Liver (tissue), 9 donors: ENCODE measurements around the gene ATP13A1. TPM values are rescaled to one million over a fixed set of nuclear protein-coding genes. Genes with fewer than 3 reads are reported as not detected.

Source experiments
- DNase-seq: peaks from one replicate; pipeline ENCODE4 v3.0.0-alpha.2; 2017; ENCODE audit warnings: low spot score
- H3K27ac ChIP-seq, 2 donors: one replicate each; pipeline ENCODE4 v1.7.0; 2013; ENCODE audit warnings: inconsistent platforms in 2 of 2, low read length in 2 of 2, control low read depth in 1 of 2, low read depth in 1 of 2, mild to moderate bottlenecking in 1 of 2
- H3K27me3 ChIP-seq, 4 donors: one replicate each; pipeline versions ENCODE4 v1.6.1 to v1.7.0; 2013; ENCODE audit warnings: low read length in 3 of 4, inconsistent platforms in 1 of 4, mild to moderate bottlenecking in 1 of 4, moderate library complexity in 1 of 4; ENCODE audit not compliant: control insufficient read depth in 4 of 4, insufficient read depth in 4 of 4
- H3K36me3 ChIP-seq, 4 donors: one replicate each; pipeline versions ENCODE4 v1.6.1 to v1.7.0; 2013; ENCODE audit warnings: low read length in 3 of 4, mild to moderate bottlenecking in 3 of 4, low read depth in 1 of 4, moderate library complexity in 1 of 4; ENCODE audit not compliant: control insufficient read depth in 4 of 4, insufficient read depth in 3 of 4
- H3K4me1 ChIP-seq, 4 donors: one replicate each; pipeline versions ENCODE4 v1.6.1 to v1.7.0; 2013; ENCODE audit warnings: low read length in 3 of 4, mild to moderate bottlenecking in 3 of 4, moderate library complexity in 1 of 4; ENCODE audit not compliant: control insufficient read depth in 4 of 4, insufficient read depth in 4 of 4
- H3K4me3 ChIP-seq, 3 donors: one replicate each; pipeline versions ENCODE4 v1.6.1 to v1.7.0; 2013; ENCODE audit warnings: low read length in 3 of 3, control low read depth in 1 of 3, low read depth in 1 of 3, mild to moderate bottlenecking in 1 of 3
- H3K9ac ChIP-seq, 2 donors: one replicate each; pipeline ENCODE4 v1.7.0; 2013; ENCODE audit warnings: low read length in 2 of 2, mild to moderate bottlenecking in 2 of 2, moderate library complexity in 2 of 2, control low read depth in 1 of 2, low read depth in 1 of 2
- H3K9me3 ChIP-seq, 4 donors: one replicate each; pipeline versions ENCODE4 v1.6.1 to v1.7.0; 2013; ENCODE audit warnings: low read length in 3 of 4; ENCODE audit not compliant: control insufficient read depth in 4 of 4
- EGR1 ChIP-seq, 2 donors: IDR thresholded peaks; 2 replicates each; pipeline ENCODE4 v1.6.1; 2016 to 2018; ENCODE audit warnings: antibody characterized with exemption in 2 of 2, low read depth in 2 of 2
- FOXA1 ChIP-seq: IDR thresholded peaks from 2 replicates; pipeline ENCODE4 v1.6.1; 2016; ENCODE audit warnings: antibody characterized with exemption
- FOXA2 ChIP-seq: IDR thresholded peaks from 2 replicates; pipeline ENCODE4 v1.6.1; 2016; ENCODE audit warnings: antibody characterized with exemption
- GABPA ChIP-seq, 2 donors: IDR thresholded peaks in 1 of 2; conservative IDR thresholded peaks in 1 of 2; 2 replicates each; pipeline ENCODE4 v1.6.1; 2016; ENCODE audit warnings: antibody characterized with exemption in 2 of 2, mild to moderate bottlenecking in 1 of 2, moderate library complexity in 1 of 2
- HNF4A ChIP-seq, 2 donors: conservative IDR thresholded peaks; 2 replicates each; pipeline ENCODE4 v1.6.1; 2016; ENCODE audit warnings: antibody characterized with exemption in 2 of 2, mild to moderate bottlenecking in 2 of 2
- HNF4G ChIP-seq: IDR thresholded peaks from 2 replicates; pipeline ENCODE4 v1.6.1; 2016; ENCODE audit warnings: antibody characterized with exemption
- JUND ChIP-seq, 2 donors: IDR thresholded peaks; 2 replicates each; pipeline ENCODE4 v1.6.1; 2016; ENCODE audit warnings: antibody characterized with exemption in 2 of 2
- NR2F2 ChIP-seq: IDR thresholded peaks from 2 replicates; pipeline ENCODE4 v1.6.1; 2016; ENCODE audit warnings: antibody characterized with exemption
- RAD21 ChIP-seq, 2 donors: IDR thresholded peaks; 2 replicates each; pipeline ENCODE4 v1.6.1; 2016; ENCODE audit warnings: antibody characterized with exemption in 2 of 2, mild to moderate bottlenecking in 2 of 2
- RXRA ChIP-seq, 2 donors: IDR thresholded peaks; 2 replicates each; pipeline ENCODE4 v1.6.1; 2017 to 2018; ENCODE audit warnings: antibody characterized with exemption in 2 of 2, mild to moderate bottlenecking in 1 of 2
- SP1 ChIP-seq: IDR thresholded peaks from 2 replicates; pipeline ENCODE4 v1.6.1; 2018; ENCODE audit warnings: antibody characterized with exemption, mild to moderate bottlenecking
- TAF1 ChIP-seq: conservative IDR thresholded peaks from 2 replicates; pipeline ENCODE4 v1.6.1; 2016; ENCODE audit warnings: antibody characterized with exemption, mild to moderate bottlenecking
- YY1 ChIP-seq: IDR thresholded peaks from 2 replicates; pipeline ENCODE4 v1.6.1; 2016; ENCODE audit warnings: antibody characterized with exemption, mild to moderate bottlenecking
- WGBS: extraction: QIAGEN DNeasy Blood & Tissue Kit; methylation state at CpG from one replicate; pipeline ENCODE4 v1.1.7; 2013; 5-methylcytosine and 5-hydroxymethylcytosine counted together
- polyA plus RNA-seq, 2 donors: library from polyadenylated mRNA; stranded (reverse) in 1 of 2; unstranded in 1 of 2; fragments of 200-250 nt in 1 of 2; fragments of >200 nt in 1 of 2; fragmentation: Nextera tagmentation in 1 of 2; extraction: Ambion mirVana in 1 of 2; gene quantifications; one replicate each; pipeline versions ENCODE4 v1.2.1 to v1.2.3, GENCODE V29; 2013 to 2015
- total RNA-seq, 2 donors: library from RNA; depleted of rRNA; stranded (reverse); fragments of >200 nt; gene quantifications; one replicate each; pipeline ENCODE4 v1.2.3, GENCODE V29; 2014
- TF ChIP-seq, protein P1 (sequence below): IDR thresholded peaks from 2 replicates; pipeline ENCODE4 v1.6.1; 2016; ENCODE audit warnings: antibody characterized with exemption
- TF ChIP-seq, protein P2 (sequence below): IDR thresholded peaks from 2 replicates; pipeline ENCODE4 v1.6.1; 2016; ENCODE audit warnings: antibody characterized with exemption, mild to moderate bottlenecking
- TF ChIP-seq, protein P3 (sequence below): IDR thresholded peaks from 2 replicates; pipeline ENCODE4 v1.6.1; 2016; ENCODE audit warnings: antibody characterized with exemption
- TF ChIP-seq, protein P4 (sequence below): fragments of 150-350 bp; IDR thresholded peaks from 2 replicates; pipeline ENCODE4 v1.5.1; 2017; ENCODE audit warnings: improper control_type of control experiment, low read depth, low read length; ENCODE audit not compliant: missing input control
- TF ChIP-seq, protein P5 (sequence below): IDR thresholded peaks from 2 replicates; pipeline ENCODE4 v1.6.1; 2016; ENCODE audit warnings: antibody characterized with exemption
- donor health status: healthy.
- donor health status: healthy.
- donor health status: healthy.
- donor health status: healthy.
- donor health status: healthy.

The ATP13A1 gene
- total and polyA plus RNA-seq, 4 donors: 15.1 to 36.5 (median 20.5) TPM

DNA sequence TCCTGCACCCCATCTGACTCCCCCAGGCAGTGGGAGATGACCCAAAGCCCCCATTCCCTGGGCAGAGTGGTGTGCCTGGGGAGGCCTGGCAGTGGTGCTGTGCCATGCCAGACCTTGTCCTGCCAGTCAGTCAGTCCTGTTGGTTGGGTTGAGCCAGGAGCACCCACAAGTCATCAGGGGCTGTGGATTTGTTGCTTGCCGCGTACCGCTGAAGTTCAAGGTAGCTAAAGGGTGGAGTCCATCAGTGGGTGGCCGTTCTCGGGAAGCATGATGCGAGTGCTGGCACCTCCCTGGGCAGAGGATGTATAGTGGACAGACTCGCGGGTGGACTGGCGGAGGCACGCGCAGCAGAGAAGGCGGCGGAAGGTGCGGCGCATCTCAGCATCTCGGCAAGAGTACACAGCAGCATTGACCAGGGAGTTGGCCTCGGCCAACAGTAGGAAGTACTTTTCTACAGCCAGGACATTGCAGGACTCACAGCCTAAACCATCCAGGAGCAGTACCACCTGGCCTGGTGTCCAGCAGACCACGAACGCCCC is 39.4 kb downstream of the ATP13A1 start:
- Histone ChIP-seq H3K4me1 (peaks cover 0 to 8% (median 3%) of the 10 kb centered on the region in 4 donors), H3K9me3 (no peaks in the 10 kb centered on the region), H3K9ac (no peak overlapping the region), H3K36me3 (no peaks in the 10 kb centered on the region), H3K27me3 (peaks cover 0 to 2% (median 0%) of the 10 kb centered on the region in 4 donors), H3K4me3 (no peak overlapping the region), H3K27ac (no peak overlapping the region)
- TF ChIP-seq GABPA (IDR thresholded peaks at IDR 0.05 in 1 of 2, conservative IDR thresholded peaks at IDR 0.05 in 1 of 2) (no peak), YY1 (no peak), JUND (IDR thresholded peaks at IDR 0.05) (no peak), EGR1 (IDR thresholded peaks at IDR 0.05; ENCODE audit: low read depth in 2 of 2) (no peak)
- TF ChIP-seq, protein P1, sequence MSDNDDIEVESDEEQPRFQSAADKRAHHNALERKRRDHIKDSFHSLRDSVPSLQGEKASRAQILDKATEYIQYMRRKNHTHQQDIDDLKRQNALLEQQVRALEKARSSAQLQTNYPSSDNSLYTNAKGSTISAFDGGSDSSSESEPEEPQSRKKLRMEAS: no peak
- TF ChIP-seq, protein P2, sequence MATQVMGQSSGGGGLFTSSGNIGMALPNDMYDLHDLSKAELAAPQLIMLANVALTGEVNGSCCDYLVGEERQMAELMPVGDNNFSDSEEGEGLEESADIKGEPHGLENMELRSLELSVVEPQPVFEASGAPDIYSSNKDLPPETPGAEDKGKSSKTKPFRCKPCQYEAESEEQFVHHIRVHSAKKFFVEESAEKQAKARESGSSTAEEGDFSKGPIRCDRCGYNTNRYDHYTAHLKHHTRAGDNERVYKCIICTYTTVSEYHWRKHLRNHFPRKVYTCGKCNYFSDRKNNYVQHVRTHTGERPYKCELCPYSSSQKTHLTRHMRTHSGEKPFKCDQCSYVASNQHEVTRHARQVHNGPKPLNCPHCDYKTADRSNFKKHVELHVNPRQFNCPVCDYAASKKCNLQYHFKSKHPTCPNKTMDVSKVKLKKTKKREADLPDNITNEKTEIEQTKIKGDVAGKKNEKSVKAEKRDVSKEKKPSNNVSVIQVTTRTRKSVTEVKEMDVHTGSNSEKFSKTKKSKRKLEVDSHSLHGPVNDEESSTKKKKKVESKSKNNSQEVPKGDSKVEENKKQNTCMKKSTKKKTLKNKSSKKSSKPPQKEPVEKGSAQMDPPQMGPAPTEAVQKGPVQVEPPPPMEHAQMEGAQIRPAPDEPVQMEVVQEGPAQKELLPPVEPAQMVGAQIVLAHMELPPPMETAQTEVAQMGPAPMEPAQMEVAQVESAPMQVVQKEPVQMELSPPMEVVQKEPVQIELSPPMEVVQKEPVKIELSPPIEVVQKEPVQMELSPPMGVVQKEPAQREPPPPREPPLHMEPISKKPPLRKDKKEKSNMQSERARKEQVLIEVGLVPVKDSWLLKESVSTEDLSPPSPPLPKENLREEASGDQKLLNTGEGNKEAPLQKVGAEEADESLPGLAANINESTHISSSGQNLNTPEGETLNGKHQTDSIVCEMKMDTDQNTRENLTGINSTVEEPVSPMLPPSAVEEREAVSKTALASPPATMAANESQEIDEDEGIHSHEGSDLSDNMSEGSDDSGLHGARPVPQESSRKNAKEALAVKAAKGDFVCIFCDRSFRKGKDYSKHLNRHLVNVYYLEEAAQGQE: no peak
- no peak for DNase-seq
- WGBS: 96% methylated on average over 19 of the region's 19 CpGs

DNA sequence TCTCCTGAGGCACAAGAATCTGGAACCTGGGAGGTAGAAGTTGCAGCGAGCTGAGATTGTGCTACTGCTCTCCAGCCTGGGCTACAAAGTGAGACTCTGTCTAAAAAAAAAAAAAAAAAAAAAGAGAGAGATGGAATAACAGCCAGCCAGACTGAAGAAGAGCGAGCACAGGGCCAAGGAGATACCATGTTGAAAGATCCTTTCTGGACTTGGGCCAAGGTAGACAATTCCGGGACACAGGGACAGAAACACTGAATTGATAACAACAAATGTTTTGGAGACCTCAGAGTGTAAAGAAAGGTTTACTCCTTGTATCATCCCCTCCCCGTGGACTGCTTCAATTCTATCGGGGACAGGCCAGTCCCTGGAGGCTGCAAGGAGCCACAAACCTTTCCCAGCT is 40.1 kb downstream of the ATP13A1 start:
- Histone ChIP-seq H3K4me3 (no peak overlapping the region), H3K27ac (no peak overlapping the region), H3K9ac (no peak overlapping the region), H3K9me3 (peaks cover 0 to 4% (median 0%) of the 10 kb centered on the region in 4 donors), H3K4me1 (peaks cover 0 to 7% (median 2%) of the 10 kb centered on the region in 4 donors), H3K36me3 (no peaks in the 10 kb centered on the region), H3K27me3 (no peaks in the 10 kb centered on the region)
- 83% methylated on average over 5 of the region's 5 CpGs for WGBS
- DNase-seq: no peak
- TF ChIP-seq FOXA2 (no peak), GABPA (IDR thresholded peaks at IDR 0.05 in 1 of 2, conservative IDR thresholded peaks at IDR 0.05 in 1 of 2) (no peak), RXRA (IDR thresholded peaks at IDR 0.05) (no peak), RAD21 (IDR thresholded peaks at IDR 0.05) (no peak), YY1 (no peak), SP1 (no peak), HNF4A (conservative IDR thresholded peaks at IDR 0.05) (no peak), EGR1 (IDR thresholded peaks at IDR 0.05; ENCODE audit: low read depth in 2 of 2) (no peak), FOXA1 (no peak), HNF4G (no peak), JUND (IDR thresholded peaks at IDR 0.05) (no peak), NR2F2 (no peak), TAF1 (no peak)
- TF ChIP-seq, protein P3, sequence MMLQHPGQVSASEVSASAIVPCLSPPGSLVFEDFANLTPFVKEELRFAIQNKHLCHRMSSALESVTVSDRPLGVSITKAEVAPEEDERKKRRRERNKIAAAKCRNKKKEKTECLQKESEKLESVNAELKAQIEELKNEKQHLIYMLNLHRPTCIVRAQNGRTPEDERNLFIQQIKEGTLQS: no peak
- TF ChIP-seq, protein P4, sequence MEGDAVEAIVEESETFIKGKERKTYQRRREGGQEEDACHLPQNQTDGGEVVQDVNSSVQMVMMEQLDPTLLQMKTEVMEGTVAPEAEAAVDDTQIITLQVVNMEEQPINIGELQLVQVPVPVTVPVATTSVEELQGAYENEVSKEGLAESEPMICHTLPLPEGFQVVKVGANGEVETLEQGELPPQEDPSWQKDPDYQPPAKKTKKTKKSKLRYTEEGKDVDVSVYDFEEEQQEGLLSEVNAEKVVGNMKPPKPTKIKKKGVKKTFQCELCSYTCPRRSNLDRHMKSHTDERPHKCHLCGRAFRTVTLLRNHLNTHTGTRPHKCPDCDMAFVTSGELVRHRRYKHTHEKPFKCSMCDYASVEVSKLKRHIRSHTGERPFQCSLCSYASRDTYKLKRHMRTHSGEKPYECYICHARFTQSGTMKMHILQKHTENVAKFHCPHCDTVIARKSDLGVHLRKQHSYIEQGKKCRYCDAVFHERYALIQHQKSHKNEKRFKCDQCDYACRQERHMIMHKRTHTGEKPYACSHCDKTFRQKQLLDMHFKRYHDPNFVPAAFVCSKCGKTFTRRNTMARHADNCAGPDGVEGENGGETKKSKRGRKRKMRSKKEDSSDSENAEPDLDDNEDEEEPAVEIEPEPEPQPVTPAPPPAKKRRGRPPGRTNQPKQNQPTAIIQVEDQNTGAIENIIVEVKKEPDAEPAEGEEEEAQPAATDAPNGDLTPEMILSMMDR: no peak
- TF ChIP-seq, protein P5, sequence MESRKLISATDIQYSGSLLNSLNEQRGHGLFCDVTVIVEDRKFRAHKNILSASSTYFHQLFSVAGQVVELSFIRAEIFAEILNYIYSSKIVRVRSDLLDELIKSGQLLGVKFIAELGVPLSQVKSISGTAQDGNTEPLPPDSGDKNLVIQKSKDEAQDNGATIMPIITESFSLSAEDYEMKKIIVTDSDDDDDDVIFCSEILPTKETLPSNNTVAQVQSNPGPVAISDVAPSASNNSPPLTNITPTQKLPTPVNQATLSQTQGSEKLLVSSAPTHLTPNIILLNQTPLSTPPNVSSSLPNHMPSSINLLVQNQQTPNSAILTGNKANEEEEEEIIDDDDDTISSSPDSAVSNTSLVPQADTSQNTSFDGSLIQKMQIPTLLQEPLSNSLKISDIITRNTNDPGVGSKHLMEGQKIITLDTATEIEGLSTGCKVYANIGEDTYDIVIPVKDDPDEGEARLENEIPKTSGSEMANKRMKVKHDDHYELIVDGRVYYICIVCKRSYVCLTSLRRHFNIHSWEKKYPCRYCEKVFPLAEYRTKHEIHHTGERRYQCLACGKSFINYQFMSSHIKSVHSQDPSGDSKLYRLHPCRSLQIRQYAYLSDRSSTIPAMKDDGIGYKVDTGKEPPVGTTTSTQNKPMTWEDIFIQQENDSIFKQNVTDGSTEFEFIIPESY: no peak
- TF ChIP-seq, protein P1: no peak
- TF ChIP-seq, protein P2: no peak
